NT2/D1 (cell line): ENCODE results near the gene RAP1GAP2.

Experiments used
- SUZ12 ChIP-seq: IDR thresholded peaks from 2 replicates; pipeline ENCODE4 v1.6.1; 2011; ENCODE audit not compliant: insufficient read length, insufficient read depth; ENCODE audit errors: extremely low read depth
- YY1 ChIP-seq: IDR thresholded peaks from 2 replicates; pipeline ENCODE4 v1.6.1; 2011; ENCODE audit not compliant: insufficient read length, insufficient read depth

GRCh38 chr17:2814481-2815341 is 18.5 kb downstream of the RAP1GAP2 start:
- TF ChIP-seq SUZ12 (no peak), YY1 (no peak)
